ENCODE data around the gene NTN1. TPM values are rescaled to one million over a fixed set of nuclear protein-coding genes. Genes with fewer than 3 reads are reported as not detected.

Gene NTN1
- total RNA-seq, 1 donor: 0.81 TPM

- TF ChIP-seq CTCF (IDR thresholded peaks at IDR 0.05; ENCODE audit: insufficient read depth, low read length): no peak
- no peak for DNase-seq (ENCODE audit: low read depth)
- H3K4me3 ChIP-seq (ENCODE audit: low read depth, low read length): no peak overlapping the region
Measured at GRCh38 chr17:9205520-9206409, 184.5 kb downstream of the NTN1 start.

GRCh38 chr17:9206410-9206703 lies 185.0 kb downstream of the NTN1 start:
- no peak overlapping the region for H3K4me3 ChIP-seq (ENCODE audit: low read depth, low read length)
- no peak for DNase-seq (ENCODE audit: low read depth)
- no peak for TF ChIP-seq CTCF (IDR thresholded peaks at IDR 0.05; ENCODE audit: insufficient read depth, low read length)

GRCh38 chr17:9206741-9207332 lies 185.5 kb downstream of the NTN1 start:
- H3K4me3 ChIP-seq (ENCODE audit: low read depth, low read length): no peak overlapping the region
- TF ChIP-seq CTCF (IDR thresholded peaks at IDR 0.05; ENCODE audit: insufficient read depth, low read length): no peak
- peak; percentile 5 for DNase-seq (ENCODE audit: low read depth)

- TF ChIP-seq CTCF (IDR thresholded peaks at IDR 0.05; ENCODE audit: insufficient read depth, low read length): no peak
- H3K4me3 ChIP-seq (ENCODE audit: low read depth, low read length): no peak overlapping the region
- DNase-seq (ENCODE audit: low read depth): no peak
Measured at GRCh38 chr17:9208381-9209105, 187.2 kb downstream of the NTN1 start.

GRCh38 chr17:9209347-9209746 lies 188.0 kb downstream of the NTN1 start:
- TF ChIP-seq CTCF (IDR thresholded peaks at IDR 0.05; ENCODE audit: insufficient read depth, low read length): no peak
- no peak for DNase-seq (ENCODE audit: low read depth)
- H3K4me3 ChIP-seq (ENCODE audit: low read depth, low read length): no peak overlapping the region

GRCh38 chr17:9209781-9210370 lies 188.6 kb downstream of the NTN1 start:
- no peak for DNase-seq (ENCODE audit: low read depth)
- H3K4me3 ChIP-seq (ENCODE audit: low read depth, low read length): no peak overlapping the region
- TF ChIP-seq CTCF (IDR thresholded peaks at IDR 0.05; ENCODE audit: insufficient read depth, low read length): no peak
